ENCODE measurements around the gene ARAP1.

The ARAP1 gene

GRCh38 chr11:72652133-72652532 lies 100.1 kb downstream of the ARAP1 start:
- TF ChIP-seq CTCF (IDR thresholded peaks at IDR 0.05; ENCODE audit: low read depth, low read length): no peak
- DNase-seq (ENCODE audit: low read depth, low spot score): no peak
- in situ Hi-C loops (cut with HindIII; ENCODE audit: low sequenced_read_pairs): no loop called here
- H3K4me3 ChIP-seq (ENCODE audit: low read depth, low read length): no peak overlapping the region

- TF ChIP-seq CTCF (IDR thresholded peaks at IDR 0.05; ENCODE audit: low read depth, low read length): no peak
- no peak overlapping the region for H3K4me3 ChIP-seq (ENCODE audit: low read depth, low read length)
- DNase-seq (ENCODE audit: low read depth, low spot score): no peak
- in situ Hi-C loops (cut with HindIII; ENCODE audit: low sequenced_read_pairs): no loop called here
Observed at GRCh38 chr11:72649215-72649976, 102.8 kb downstream of the ARAP1 start.

- no peak overlapping the region for H3K4me3 ChIP-seq (ENCODE audit: low read depth, low read length)
- in situ Hi-C loops (cut with HindIII; ENCODE audit: low sequenced_read_pairs): no loop called here
- TF ChIP-seq CTCF (IDR thresholded peaks at IDR 0.05; ENCODE audit: low read depth, low read length): no peak
- no peak for DNase-seq (ENCODE audit: low read depth, low spot score)
Observed at GRCh38 chr11:72648384-72649136, 103.6 kb downstream of the ARAP1 start.

- in situ Hi-C loops (cut with HindIII; ENCODE audit: low sequenced_read_pairs): no loop called here
- no peak for TF ChIP-seq CTCF (IDR thresholded peaks at IDR 0.05; ENCODE audit: low read depth, low read length)
- no peak overlapping the region for H3K4me3 ChIP-seq (ENCODE audit: low read depth, low read length)
Observed at GRCh38 chr11:72647882-72648281, 104.3 kb downstream of the ARAP1 start.

GRCh38 chr11:72646472-72646871 lies 105.7 kb downstream of the ARAP1 start:
- no peak for DNase-seq (ENCODE audit: low read depth, low spot score)
- in situ Hi-C loops (cut with HindIII; ENCODE audit: low sequenced_read_pairs): no loop called here
- TF ChIP-seq CTCF (IDR thresholded peaks at IDR 0.05; ENCODE audit: low read depth, low read length): no peak
- no peak overlapping the region for H3K4me3 ChIP-seq (ENCODE audit: low read depth, low read length)

More at GRCh38 chr11:72647882-72648281, 104.3 kb downstream of the ARAP1 start:
- no peak for DNase-seq (ENCODE audit: low read depth, low spot score)

- no peak overlapping the region for H3K4me3 ChIP-seq (ENCODE audit: low read depth, low read length)
- TF ChIP-seq CTCF (IDR thresholded peaks at IDR 0.05; ENCODE audit: low read depth, low read length): no peak
- in situ Hi-C loops (cut with HindIII; ENCODE audit: low sequenced_read_pairs): no loop called here
- DNase-seq (ENCODE audit: low read depth, low spot score): no peak
Observed at GRCh38 chr11:72646024-72646423, 106.2 kb downstream of the ARAP1 start.
